A549 treated with CpdA at 1 μM for 4 hours (cell line): Measurements from ENCODE around the gene ULK1. TPM values are rescaled to one million over a fixed set of nuclear protein-coding genes. Genes with fewer than 3 reads are reported as not detected.

Source experiments
- total RNA-seq: library from RNA; stranded (reverse); fragments of 200-300 nt; extraction: Qiagen RNA extraction; gene quantifications from 5 replicates; pipeline ENCODE4 v1.2.3, GENCODE V29; 2022; ENCODE audit warnings: low read depth

ULK1 gene
- 31.1 to 53.4 TPM (median 40.8 TPM) in 5 replicates for total RNA-seq

GRCh38 chr12:131894313-131894860 is at the start of gene ULK1:
Gene ULK1, plus strand, starts transcription at chr12:131894622. Its CDS starts 380 bp downstream, at chr12:131895002.

GRCh38 chr12:131928711-131929580 is 34.5 kb downstream of the ULK1 start, which contains the start of gene PUS1:
Gene PUS1, plus strand, starts transcription at chr12:131929276. Its CDS starts 447 bp downstream, at chr12:131929723.

GRCh38 chr12:131949431-131950181 is 55.2 kb downstream of the ULK1 start, which contains the start of gene EP400:
Gene EP400, plus strand, starts transcription at chr12:131949942. Its CDS starts 10,678 bp downstream, at chr12:131960620.

Other genes starting within 250 kb of the ULK1 start
- 27.1 to 32.4 TPM (median 29.8 TPM) in 5 replicates for gene SFSWAP, start 183.5 kb upstream of the ULK1 start, total RNA-seq
- gene MMP17, start 66.2 kb upstream of the ULK1 start, total RNA-seq, result 10.1 to 16.1 TPM (median 13.2 TPM) in 5 replicates
- gene PUS1, start 34.7 kb downstream of the ULK1 start, total RNA-seq, result 53.0 to 86.4 TPM (median 84.4 TPM) in 5 replicates
- 22.9 to 27.6 TPM (median 24.2 TPM) in 5 replicates for gene EP400, start 55.3 kb downstream of the ULK1 start, total RNA-seq
- gene DDX51, start 249.7 kb downstream of the ULK1 start, total RNA-seq, result 23.5 to 32.3 TPM (median 29.3 TPM) in 5 replicates
- gene NOC4L, start 249.8 kb downstream of the ULK1 start, total RNA-seq, result 38.9 to 61.5 TPM (median 59.1 TPM) in 5 replicates